ENCODE measurements around the gene CXorf38.
"Not testable (repeated sequence)": the region's sequence is repeated elsewhere in the genome, so short reads cannot be mapped to it uniquely, and the experiment has no call there.

DNA sequence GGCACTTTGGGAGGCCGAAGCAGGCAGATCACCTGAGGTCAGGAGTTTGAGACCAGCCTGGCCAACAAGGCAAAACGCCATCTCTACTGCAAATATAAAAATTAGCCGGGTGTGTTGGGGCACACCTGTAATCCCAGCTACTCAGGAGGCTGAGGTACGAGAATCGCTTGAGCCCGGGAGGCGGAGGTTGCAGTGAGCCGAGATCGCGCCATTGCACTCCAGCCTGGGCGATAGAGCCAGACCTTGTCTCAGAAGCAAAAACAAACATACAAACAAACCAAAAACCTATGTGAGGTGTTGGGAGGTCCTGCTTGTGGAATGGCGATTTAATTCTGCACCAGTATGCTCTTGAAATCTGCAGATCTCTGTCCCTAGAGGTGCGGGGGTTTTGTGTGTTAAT is 65.2 kb downstream of the CXorf38 start:
- TF ChIP-seq, protein P1, sequence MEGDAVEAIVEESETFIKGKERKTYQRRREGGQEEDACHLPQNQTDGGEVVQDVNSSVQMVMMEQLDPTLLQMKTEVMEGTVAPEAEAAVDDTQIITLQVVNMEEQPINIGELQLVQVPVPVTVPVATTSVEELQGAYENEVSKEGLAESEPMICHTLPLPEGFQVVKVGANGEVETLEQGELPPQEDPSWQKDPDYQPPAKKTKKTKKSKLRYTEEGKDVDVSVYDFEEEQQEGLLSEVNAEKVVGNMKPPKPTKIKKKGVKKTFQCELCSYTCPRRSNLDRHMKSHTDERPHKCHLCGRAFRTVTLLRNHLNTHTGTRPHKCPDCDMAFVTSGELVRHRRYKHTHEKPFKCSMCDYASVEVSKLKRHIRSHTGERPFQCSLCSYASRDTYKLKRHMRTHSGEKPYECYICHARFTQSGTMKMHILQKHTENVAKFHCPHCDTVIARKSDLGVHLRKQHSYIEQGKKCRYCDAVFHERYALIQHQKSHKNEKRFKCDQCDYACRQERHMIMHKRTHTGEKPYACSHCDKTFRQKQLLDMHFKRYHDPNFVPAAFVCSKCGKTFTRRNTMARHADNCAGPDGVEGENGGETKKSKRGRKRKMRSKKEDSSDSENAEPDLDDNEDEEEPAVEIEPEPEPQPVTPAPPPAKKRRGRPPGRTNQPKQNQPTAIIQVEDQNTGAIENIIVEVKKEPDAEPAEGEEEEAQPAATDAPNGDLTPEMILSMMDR (IDR thresholded peaks at IDR 0.05), result not testable (repeated sequence)
- TF ChIP-seq POLR2A (IDR thresholded peaks at IDR 0.05), result not testable (repeated sequence)
